GM12878 (cell line): ENCODE results near the gene EGFR. TPM values are rescaled to one million over a fixed set of nuclear protein-coding genes. Genes with fewer than 3 reads are reported as not detected.

Experiments used
- ATAC-seq: fragments of 200-7000 bp; cut with Tn5 transposase; 3 replicates; pipeline ENCODE4 v1.9.1; 2020; ENCODE audit warnings: mild to moderate bottlenecking, moderate library complexity
- BruUV-seq: library from RNA; stranded (reverse); fragments of 400-500 nt; replicated peaks from 2 replicates; lab custom pipeline; 2021; lab: Mats Ljungman, UMichigan
- CTCF ChIA-PET: fragments of 300-600 bp; sonication (Branson Sonifier 250); formaldehyde crosslinking; extraction: SDS; loops from one replicate; lab custom pipeline; 2021; ENCODE audit warnings: inconsistent platforms; lab: Yijun Ruan, JAX
- POLR2A ChIA-PET: fragments of 350-600 bp; formaldehyde crosslinking; extraction: SDS; loops from one replicate; lab custom pipeline; 2021; ENCODE audit warnings: inconsistent platforms; lab: Charles Lee
- RAD21 ChIA-PET: fragments of 300-600 bp; sonication (Branson Sonifier 250); formaldehyde crosslinking; loops from one replicate; lab custom pipeline; 2023; ENCODE audit warnings: antibody characterized with exemption; ENCODE audit not compliant: unreplicated experiment; lab: Charles Lee
- SMC1A ChIA-PET: fragments of 300-600 bp; sonication (Branson Sonifier 250); formaldehyde crosslinking; loops from one replicate; lab custom pipeline; 2023; ENCODE audit not compliant: unreplicated experiment, uncharacterized antibody; lab: Charles Lee
- DNase-seq: peaks from one replicate; pipeline ENCODE4 v3.0.0-alpha.2; 2011; ENCODE audit warnings: low read depth, low spot score
- FAIRE-seq: peaks from 3 replicates; lab custom pipeline; 2011; peaks lifted over from hg19 to GRCh38; lab: Jason Lieb, UNC
- H2AFZ ChIP-seq: 2 replicates; pipeline ENCODE4 v1.6.0; 2011; ENCODE audit warnings: low read depth, low read length, control low read depth; ENCODE audit not compliant: control insufficient read depth
- H3K27ac ChIP-seq: 2 replicates; pipeline ENCODE4 v1.5.1; 2011; ENCODE audit warnings: control low read depth; ENCODE audit not compliant: control insufficient read depth, insufficient read depth
- H3K27me3 ChIP-seq, 2 experiments: replicated peaks in 1 of 2; 2 replicates each; pipeline versions ENCODE4 v1.6.0 to v1.6.1; 2011; ENCODE audit warnings: low read length in 1 of 2; ENCODE audit not compliant: control insufficient read depth in 2 of 2, insufficient read depth in 2 of 2
- H3K36me3 ChIP-seq, 2 experiments: 2 replicates each; pipeline ENCODE4 v1.5.1; 2011; ENCODE audit warnings: low read length in 1 of 2; ENCODE audit not compliant: control insufficient read depth in 2 of 2, insufficient read depth in 2 of 2
- H3K4me1 ChIP-seq: 2 replicates; pipeline ENCODE4 v1.6.1; 2011; ENCODE audit warnings: mild to moderate bottlenecking, low read length, moderate library complexity, mixed read lengths; ENCODE audit not compliant: control insufficient read depth, insufficient read depth
- H3K4me2 ChIP-seq: 2 replicates; pipeline ENCODE4 v1.6.0; 2011; ENCODE audit warnings: control low read depth; ENCODE audit not compliant: control insufficient read depth, insufficient read depth
- H3K4me3 ChIP-seq: fragments of 200-600 bp; sonication (generic); 2 replicates; pipeline ENCODE4 v1.5.1; 2016
- H3K79me2 ChIP-seq: 2 replicates; pipeline ENCODE4 v1.6.0; 2011; ENCODE audit warnings: low read length; ENCODE audit not compliant: control insufficient read depth, insufficient read depth
- H3K9ac ChIP-seq: 2 replicates; pipeline ENCODE4 v1.8.0; 2011; ENCODE audit warnings: low read length, control low read depth, mixed read lengths; ENCODE audit not compliant: control insufficient read depth, insufficient read depth
- H3K9me3 ChIP-seq: replicated peaks from 3 replicates; pipeline ENCODE4 v1.5.1; 2011; ENCODE audit warnings: mild to moderate bottlenecking, low read length; ENCODE audit not compliant: control insufficient read depth, insufficient read depth
- H4K20me1 ChIP-seq: 2 replicates; pipeline ENCODE4 v1.6.0; 2011; ENCODE audit not compliant: control insufficient read depth, insufficient read depth
- CHD1 ChIP-seq: IDR thresholded peaks from 2 replicates; pipeline ENCODE4 v1.6.1; 2012; ENCODE audit warnings: low read depth, low read length, improper control_type of control experiment
- CTCF ChIP-seq, 3 experiments: IDR thresholded peaks in 2 of 3; conservative IDR thresholded peaks in 1 of 3; 2 replicates each; pipeline ENCODE4 v1.5.1; 2011; ENCODE audit warnings: low read depth in 3 of 3, low read length in 3 of 3, mild to moderate bottlenecking in 3 of 3, control low read depth in 2 of 3, moderate library complexity in 2 of 3, inconsistent platforms in 1 of 3, mixed read lengths in 1 of 3; ENCODE audit not compliant: control insufficient read depth in 2 of 3, insufficient read depth in 1 of 3; ENCODE audit errors: extremely low read depth in 1 of 3
- E4F1 ChIP-seq: fragments of 450-650 bp; IDR thresholded peaks from 2 replicates; pipeline ENCODE4 v1.6.1; 2018; ENCODE audit warnings: borderline replicate concordance, mild to moderate bottlenecking; ENCODE audit not compliant: partially characterized antibody
- MEF2A ChIP-seq: IDR thresholded peaks from 2 replicates; pipeline ENCODE4 v1.6.1; 2011; ENCODE audit warnings: low read depth, mild to moderate bottlenecking, low read length, moderate library complexity; ENCODE audit not compliant: insufficient read depth
- TCF3 ChIP-seq: IDR thresholded peaks from 2 replicates; pipeline ENCODE4 v1.6.1; 2012; ENCODE audit warnings: low read depth, mild to moderate bottlenecking, low read length, borderline replicate concordance; ENCODE audit not compliant: insufficient read depth
- WGBS: methylation state at CpG from one replicate; pipeline ENCODE4 v1.1.6; 2016; ENCODE audit warnings: low lambda C conversion rate; ENCODE audit not compliant: insufficient replicate concordance, insufficient coverage; ENCODE audit errors: missing lambda C conversion rate; 5-methylcytosine and 5-hydroxymethylcytosine counted together
- in situ Hi-C: fragments of 300-500 bp; cut with MboI; formaldehyde crosslinking; loops from 9 replicates; pipeline ENCODE4 v1.14.3; 2018; ENCODE audit warnings: mixed read lengths
- intact Hi-C: fragments of 100-400 bp; cut with micrococcal nuclease; formaldehyde crosslinking; loops from one replicate; pipeline ENCODE4 v1.14.2; 2022; ENCODE audit not compliant: unreplicated experiment
- polyA plus RNA-seq, 11 experiments: library from polyadenylated mRNA; depleted of rRNA in 4 of 11; unstranded in 6 of 11; stranded (reverse) in 5 of 11; fragments of >200 nt; fragmentation: Nextera tagmentation in 4 of 11; fragmentation: Illumina TruSeq in 1 of 11; extraction: Ambion mirVana in 4 of 11; extraction: Trizol in 1 of 11; gene quantifications; 1 replicate in 1 of 11; 2 replicates in 10 of 11; pipeline versions ENCODE4 v1.2.1 to v1.2.3, GENCODE V29; 2011 to 2016; ENCODE audit warnings: inconsistent platforms in 2 of 11, missing spikeins in 2 of 11, low read depth in 1 of 11
- total RNA-seq, 4 experiments: library from RNA; depleted of rRNA in 3 of 4; stranded (reverse); fragments of >200 nt in 3 of 4; fragmentation: Illumina TruSeq in 1 of 4; extraction: Trizol in 1 of 4; gene quantifications; 2 replicates each; pipeline versions ENCODE4 v1.2.1 to v1.2.3, GENCODE V29; 2013 to 2021

Gene EGFR
- total and polyA plus RNA-seq, 10 of the 15 experiments (the other 5 are each of a cell fraction or from before 2014, with no cell fraction given): 0.01 to 0.31 TPM; not detected in 8

GRCh38 chr7:55212176-55212575 lies 193.4 kb downstream of the EGFR start:
- CTCF ChIA-PET: no interaction called here
- intact Hi-C loops: no loop called here
- Histone ChIP-seq H3K4me2 (no peak overlapping the region), H3K36me3 (no peaks in the 10 kb centered on the region), H3K27ac (no peak overlapping the region), H3K4me1 (no peaks in the 10 kb centered on the region), H2AFZ (no peak overlapping the region), H4K20me1 (no peaks in the 10 kb centered on the region), H3K79me2 (no peaks in the 10 kb centered on the region), H3K27me3 (no peaks in the 10 kb centered on the region; a peak in 2 of 4 replicates), H3K9ac (no peak overlapping the region), H3K9me3 (no peaks in the 10 kb centered on the region), H3K4me3 (no peak overlapping the region)
- 56% methylated on average over 8 of the region's 8 CpGs for WGBS
- in situ Hi-C loops: no loop called here
- BruUV-seq: no TSS peak
- SMC1A ChIA-PET: no interaction called here
- RAD21 ChIA-PET: no interaction called here
- no peak for FAIRE-seq
- ATAC-seq: no peak
- POLR2A ChIA-PET: no interaction called here
- TF ChIP-seq MEF2A (no peak), E4F1 (no peak), CTCF (IDR thresholded peaks at IDR 0.05 in 2 of 3, conservative IDR thresholded peaks at IDR 0.05 in 1 of 3; ENCODE audit: control insufficient read depth in 2 of 3, extremely low read depth in 1 of 3, insufficient read depth in 1 of 3, low read depth in 3 of 3, low read length in 3 of 3) (no peak), TCF3 (no peak), CHD1 (no peak)
- DNase-seq: no peak
